Stimulated activated CD4-positive, alpha-beta T cell treated with anti-CD3 and anti-CD28 coated beads, TNF-alpha, amount 100 ng/mL, for 48 hours (primary cell): ENCODE results near the gene CRABP1.
"Not testable (repeated sequence)": the region's sequence is repeated elsewhere in the genome, so short reads cannot be mapped to it uniquely, and the experiment has no call there.

ENCODE experiments used
- DNase-seq, 3 donors: peaks; one replicate each; pipeline ENCODE4 v3.0.0-alpha.2; 2020; ENCODE audit warnings: low read depth in 3 of 3

Gene CRABP1

DNA sequence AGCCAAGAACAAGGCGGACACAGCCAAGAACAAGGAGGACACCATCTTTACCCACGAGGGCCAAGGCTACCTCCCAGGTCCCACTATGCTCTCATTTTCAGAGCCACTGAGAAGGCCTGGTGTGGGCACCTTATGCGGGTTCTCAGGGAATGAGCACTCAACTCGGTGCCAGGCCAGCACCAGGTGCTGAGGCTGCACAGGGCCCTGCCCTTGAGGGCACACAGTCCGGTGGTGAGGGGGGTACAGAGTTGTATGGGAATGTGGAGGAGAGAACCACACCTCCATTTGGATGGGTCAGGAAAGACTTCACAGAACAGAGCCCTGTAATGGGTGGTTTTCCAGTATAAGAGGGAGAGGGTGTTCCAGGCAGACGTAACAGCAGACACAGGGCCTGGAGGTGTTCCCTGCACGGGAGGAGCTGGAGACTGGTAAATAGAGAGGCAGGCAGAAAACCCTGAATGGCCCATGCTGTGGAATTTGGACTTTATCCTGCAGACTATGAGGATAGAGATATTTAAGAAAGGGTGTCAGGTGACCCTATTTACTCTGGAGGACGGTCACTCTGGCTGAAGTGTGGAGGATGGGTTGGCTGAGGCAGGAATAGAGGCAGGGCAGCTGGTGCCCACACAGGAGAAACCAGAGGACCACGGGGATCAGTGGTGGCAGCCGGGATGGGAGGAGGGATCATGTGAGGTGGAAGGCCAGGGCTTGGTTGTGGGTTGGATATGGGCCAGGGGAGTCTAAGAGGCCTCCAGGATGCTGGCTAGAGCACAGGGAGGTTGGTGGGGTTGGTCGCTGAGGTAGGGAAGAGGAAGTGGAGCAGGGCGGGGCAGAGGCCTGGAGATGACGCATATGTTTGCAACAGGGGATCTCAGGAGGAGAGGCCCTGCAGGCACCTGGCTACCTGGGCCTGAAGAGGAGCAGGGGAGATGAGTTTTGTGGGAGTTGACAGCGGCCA is 34.6 kb downstream of the CRABP1 start:
- no peak for DNase-seq

GRCh38 chr15:78380143-78380542 is 40.0 kb downstream of the CRABP1 start:
- not testable (repeated sequence) for DNase-seq

DNA sequence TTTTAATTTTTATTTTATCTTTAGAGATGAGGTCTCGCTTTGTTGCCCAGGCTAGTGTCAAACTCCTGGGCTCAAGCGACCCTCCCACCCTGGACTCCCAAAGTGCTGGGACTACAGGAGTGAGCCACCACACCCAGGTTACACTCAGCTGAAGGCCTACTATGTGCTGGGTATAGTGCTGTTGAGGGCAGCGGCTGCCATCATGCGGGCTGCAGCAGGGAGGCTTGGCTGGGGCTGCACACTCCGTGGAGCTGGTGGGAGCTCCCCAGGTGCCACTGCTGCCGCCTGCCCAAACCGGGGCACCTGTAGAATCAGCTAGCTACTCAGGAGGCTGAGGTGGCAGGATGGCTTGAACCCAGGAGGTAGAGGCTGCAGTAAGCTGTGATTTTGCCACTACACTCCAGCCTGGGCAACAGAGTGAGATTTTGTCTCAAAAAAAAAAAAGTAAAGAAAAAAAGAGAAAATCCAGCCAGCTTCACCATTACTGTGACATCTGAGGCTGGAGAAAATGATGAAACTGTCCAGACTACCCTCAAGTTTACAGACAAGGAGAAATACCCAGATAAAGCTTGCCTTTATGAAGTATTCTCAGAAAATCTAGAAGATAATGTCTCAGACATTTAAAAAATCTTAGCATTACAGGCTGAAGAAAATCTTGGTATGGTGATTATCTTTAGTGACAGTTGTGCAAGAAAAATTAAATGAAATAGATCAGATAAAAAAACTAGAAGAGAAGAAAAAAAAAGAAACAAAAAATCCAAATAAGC is 42.1 kb downstream of the CRABP1 start:
- DNase-seq, result no peak

DNA sequence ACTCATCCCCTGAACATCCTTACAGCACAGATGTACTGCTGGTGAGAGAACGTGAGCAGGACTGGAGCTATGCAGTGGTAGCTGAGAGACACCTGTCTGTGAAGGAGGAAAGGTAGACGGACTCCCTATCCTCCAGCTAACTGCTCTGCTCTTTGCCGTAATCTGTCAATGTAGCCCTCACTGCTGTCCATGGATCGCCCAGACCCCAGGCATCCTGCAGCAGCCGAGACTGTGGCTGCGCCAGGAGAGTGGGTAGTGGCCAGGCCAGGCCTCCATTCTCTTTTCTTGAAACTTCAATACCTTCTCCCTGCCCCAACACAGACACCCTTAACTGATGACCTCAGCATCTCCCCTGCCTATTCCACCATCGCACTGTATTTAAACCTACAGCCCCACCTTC is 44.5 kb downstream of the CRABP1 start:
- no peak for DNase-seq

DNA sequence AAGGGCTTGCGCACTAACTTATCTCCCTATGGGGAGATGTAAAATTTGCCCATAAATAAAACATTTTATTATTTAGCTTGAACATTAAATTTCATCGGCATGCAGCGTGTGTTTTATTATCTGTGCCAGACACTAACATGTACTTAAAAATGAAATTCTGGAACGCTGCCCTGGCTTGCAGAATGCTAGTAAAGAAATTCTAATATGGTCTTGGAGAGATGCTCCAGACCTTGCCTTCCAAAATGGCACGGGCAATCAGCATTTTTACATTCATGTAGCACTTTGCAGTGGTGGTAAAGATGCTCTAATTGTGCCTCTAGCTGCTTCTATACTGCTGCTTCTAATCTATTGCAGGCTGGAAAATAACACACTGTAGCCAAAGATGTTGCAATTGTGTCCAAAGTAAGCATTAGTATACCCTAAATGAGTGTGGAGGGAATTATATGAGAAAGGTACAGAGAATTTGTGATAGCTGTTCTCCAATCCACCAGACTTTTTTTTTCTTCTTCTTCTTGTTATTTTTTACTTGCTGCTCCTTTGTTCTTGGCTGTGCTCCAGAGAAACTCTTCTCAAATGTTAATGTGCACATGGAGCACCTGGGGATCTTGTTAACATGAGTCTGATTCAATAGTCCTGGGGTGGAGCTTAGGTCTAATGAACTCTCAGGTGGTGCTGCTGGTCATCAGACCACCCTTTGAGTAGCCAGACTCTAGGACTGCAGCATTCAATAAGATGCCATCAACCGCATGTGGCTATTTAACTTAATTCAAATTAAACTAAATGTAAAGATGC is 47.3 kb downstream of the CRABP1 start:
- DNase-seq, result no peak

DNA sequence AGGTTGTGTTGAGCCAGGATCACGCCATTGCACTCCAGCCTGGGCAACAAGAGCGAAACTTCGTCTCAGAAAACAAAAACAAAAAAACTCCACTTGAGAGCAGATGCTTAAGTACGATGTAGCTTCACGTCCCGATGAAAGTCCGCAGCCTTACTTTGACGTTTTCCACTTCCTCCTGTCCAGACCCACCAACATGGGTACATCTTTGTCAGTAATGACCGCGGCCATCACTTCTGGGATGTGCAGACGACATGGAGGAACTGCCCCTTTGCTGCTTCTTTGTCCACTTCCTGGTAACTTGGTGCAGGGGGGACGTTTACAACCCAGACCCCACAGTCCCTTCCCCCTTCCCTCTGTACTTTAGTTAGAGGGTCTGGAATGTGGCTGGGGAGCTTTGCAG is 48.7 kb downstream of the CRABP1 start:
- DNase-seq, result no peak

- no peak for DNase-seq
Observed at GRCh38 chr15:78389322-78389721, 49.2 kb downstream of the CRABP1 start.

GRCh38 chr15:78389738-78390137 is 49.6 kb downstream of the CRABP1 start:
- no peak for DNase-seq

DNA sequence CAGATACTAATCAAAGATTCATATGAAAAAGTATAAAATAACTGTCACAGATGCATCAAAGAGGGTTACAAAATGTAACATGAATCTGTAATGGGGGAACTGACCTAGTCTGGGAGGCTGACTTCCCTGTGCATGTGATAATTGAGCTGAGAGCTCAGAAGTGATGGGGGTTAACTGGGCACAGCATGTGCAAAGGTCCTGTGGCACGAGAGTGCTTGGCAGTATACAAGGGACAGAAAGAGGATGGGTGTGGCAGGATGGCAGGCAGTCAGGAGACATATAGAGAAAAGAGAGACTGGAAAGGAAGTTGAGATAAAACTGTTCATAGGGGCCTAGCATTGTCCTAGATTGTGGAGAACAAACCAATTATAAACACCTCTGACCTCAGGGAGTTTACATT is 50.1 kb downstream of the CRABP1 start:
- DNase-seq, result no peak

- no peak for DNase-seq
Observed at GRCh38 chr15:78390826-78391225, 50.7 kb downstream of the CRABP1 start.

DNA sequence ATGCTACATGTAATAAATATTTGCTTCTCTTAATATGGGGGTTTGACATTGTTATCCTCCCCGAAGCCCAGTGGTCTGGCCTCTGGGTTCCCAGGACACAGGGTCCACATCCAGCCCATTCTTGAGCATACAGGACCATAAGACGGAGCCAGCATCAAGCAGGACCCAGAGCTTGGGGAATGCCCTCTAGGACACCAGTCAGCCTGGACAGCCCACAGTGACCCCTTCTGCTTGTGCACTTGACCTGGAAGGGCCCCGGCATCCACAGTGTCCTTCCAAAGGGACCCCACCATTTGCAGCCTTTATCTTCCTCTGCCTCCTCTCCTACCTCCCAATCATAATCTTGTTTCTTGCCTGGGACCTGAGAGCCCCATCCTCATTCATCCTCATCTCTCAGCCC is 51.6 kb downstream of the CRABP1 start:
- DNase-seq, result no peak

DNA sequence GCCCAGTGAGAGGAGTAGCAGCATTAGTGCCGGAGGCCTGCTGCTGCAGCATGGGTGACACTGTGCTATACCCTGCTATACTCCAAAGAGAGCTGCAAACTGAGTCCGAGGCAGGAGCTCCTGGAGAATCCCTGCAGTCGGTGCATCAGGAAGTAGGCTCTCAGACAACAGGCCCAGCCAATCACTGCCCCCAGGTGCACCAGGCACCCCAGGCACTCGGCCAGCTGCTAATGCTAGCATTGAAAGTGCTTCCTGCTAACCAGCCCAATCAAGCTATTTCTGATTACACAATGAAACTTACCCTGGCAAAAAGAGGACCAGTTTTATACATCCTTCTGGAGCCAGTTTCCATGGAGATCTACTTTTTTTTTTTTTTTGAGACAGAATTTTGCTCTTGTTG is 52.3 kb downstream of the CRABP1 start:
- no peak for DNase-seq

GRCh38 chr15:78393137-78393536 is 53.0 kb downstream of the CRABP1 start:
- DNase-seq, result no peak

GRCh38 chr15:78394026-78394425 is 53.9 kb downstream of the CRABP1 start:
- DNase-seq, result no peak

- no peak for DNase-seq
Observed at GRCh38 chr15:78394981-78395616, 54.9 kb downstream of the CRABP1 start.

DNA sequence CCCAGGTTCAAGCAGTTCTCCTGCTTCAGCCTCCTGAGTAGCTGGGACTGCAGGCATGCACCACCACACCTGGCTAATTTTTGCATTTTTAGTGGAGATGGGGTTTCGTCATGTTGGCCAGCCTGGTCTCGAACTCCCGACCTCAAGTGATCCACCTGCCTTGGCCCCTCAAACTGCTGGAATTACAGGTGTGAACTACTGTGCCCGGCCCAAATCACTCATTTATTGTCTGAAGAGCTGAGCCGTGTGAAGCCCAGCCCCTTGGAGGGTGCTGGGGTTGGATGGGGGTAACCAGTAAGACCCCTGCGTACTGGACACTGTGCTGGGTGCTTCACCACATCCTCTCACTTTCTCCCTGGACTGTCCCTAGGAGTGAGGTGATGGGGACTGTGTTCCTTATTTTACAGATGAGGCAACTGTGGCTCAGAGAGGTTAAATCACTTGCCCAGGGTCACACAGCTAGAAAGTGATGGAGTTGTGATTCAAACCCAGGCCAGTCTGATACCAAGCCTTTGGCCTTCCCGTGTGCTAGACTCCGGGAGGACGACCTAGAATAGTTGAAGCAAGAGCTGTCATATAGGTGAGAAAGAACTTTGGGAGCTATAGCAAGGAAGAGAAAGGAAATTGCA is 56.1 kb downstream of the CRABP1 start:
- DNase-seq, result no peak

- no peak for DNase-seq
Observed at GRCh38 chr15:78396976-78397375, 56.8 kb downstream of the CRABP1 start.

DNA sequence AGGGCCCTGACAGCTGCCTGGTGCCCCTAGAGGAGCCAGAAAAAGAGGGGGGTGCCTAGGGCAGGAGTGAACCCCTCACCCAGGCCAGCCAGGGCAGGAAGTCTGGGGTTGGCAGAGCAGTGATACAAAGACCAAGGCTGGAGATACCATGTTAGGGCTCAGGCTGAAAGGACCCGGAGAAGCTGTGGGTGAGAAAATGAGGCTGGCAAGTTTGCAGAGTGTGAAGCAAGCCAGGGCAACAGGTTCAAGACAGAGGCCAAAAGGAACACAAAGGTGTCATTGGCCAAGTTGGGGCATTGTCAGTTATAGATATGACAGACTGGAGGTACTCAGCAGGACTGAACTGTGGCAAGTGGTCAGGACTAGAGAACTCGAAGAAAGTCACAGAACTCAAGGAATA is 57.2 kb downstream of the CRABP1 start:
- no peak for DNase-seq
